Activated gamma-delta T cell (primary cell): ENCODE results near the gene KLHDC3.

Experiments
- DNase-seq: peaks from one replicate; lab custom pipeline; 2025; lab: John Stamatoyannopoulos, UW

The KLHDC3 gene

DNA sequence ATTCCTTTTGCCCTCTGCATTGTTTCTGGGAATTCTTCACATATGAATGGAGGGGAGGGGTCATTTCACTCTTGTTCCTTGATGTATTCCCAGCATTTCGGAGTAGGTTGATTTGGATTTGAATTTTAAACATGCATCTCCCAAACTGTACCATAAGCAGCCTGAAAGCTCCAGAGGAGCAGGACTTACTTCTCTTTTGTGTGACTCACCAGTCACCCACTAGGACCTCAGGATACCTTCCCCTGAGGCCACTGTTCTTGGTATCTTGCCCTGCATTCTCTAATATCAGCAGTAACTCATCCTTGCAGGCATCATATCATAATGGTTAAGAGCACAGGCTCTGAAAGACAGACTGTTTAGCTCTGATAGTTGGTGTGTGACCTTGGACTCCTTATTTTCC, 44.5 kb downstream of the KLHDC3 start:
- no peak for DNase-seq

DNA sequence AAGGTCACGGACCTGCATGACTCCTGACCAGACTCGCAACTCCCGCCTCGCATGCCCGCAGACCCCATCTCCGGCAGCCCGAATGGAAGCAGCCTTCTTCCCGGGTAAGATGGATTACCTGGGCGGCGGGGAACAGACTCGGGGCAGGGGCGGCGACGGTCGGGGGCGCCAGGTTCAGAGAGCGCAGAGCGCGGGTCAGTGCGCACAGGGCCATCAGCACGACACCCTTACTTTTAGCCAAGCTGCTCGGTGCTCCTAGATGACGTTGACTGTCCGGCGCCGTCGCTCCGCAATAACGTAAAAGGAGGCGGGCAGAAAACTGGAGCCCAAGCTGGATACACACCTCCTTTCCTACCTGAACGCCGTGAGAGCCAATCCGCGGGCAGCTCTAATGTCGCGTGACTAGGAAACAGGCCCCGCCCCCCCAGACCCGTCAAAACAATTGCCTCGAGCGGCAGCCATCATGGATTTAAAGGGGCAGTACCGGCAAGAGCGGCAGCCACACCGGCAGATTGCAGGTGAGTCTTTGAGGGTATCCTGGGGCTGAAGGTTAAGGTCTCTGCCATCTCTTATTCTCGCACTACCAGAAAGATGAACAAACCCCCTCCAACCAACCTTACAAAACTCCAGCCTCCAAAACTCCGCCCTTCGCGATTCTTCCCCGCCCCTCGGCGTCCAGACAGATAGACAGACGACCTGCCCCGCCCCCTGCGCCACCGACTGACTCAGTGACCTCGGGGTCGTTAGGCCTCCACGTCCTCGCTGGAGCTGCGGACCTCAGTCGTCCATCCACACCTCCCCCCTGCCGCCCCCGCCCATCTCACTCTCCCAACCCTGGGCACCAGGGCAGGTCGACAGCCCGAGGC, 45.4 kb downstream of the KLHDC3 start, which contains the start of the genes KLC4 and MRPL2:
KLC4 (plus strand) TSS at position 464 of the 866 bp plus-strand sequence. CDS start 1,705 bp downstream, outside the sequence.
MRPL2 (minus strand) TSS at position 267 of the 866 bp plus-strand sequence; CDS start at position 214, 53 bp downstream.
- peak; percentile 85 for DNase-seq

DNA sequence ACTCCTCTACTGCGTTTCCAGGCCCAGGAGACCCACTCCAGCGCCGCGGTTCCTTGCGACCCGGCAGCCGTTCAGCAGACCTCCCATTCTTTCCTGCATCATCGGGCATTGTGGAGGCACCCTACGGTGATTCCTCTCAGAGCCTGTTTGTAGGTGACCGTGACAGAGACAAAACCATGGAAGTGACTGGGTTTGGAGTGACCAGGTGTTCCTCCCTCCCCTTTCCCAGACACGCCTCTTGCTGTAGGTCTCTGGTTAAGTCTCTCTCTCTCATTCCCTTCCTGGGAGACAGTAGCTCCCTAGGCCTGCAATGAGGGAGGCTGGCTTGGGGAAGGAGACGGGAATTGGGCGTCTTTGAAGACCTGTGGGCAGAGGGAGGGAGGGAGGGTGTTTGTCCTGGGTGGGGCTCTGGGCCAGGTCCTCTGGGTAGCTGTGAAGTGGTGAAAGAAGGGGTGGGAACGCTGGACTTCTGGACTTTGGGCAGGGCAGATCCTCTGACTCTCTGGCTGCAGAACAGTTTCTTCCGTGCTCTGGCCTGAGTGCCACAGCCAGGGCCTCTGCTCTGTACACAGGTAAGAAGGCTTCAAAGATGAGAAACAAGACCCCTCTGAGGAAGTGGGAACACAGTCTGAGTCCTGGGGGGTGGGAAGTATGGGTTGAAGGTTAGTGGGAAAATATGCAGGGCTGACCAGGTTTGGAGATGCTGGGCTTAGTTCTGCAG, 46.1 kb downstream of the KLHDC3 start:
- DNase-seq: no peak

DNA sequence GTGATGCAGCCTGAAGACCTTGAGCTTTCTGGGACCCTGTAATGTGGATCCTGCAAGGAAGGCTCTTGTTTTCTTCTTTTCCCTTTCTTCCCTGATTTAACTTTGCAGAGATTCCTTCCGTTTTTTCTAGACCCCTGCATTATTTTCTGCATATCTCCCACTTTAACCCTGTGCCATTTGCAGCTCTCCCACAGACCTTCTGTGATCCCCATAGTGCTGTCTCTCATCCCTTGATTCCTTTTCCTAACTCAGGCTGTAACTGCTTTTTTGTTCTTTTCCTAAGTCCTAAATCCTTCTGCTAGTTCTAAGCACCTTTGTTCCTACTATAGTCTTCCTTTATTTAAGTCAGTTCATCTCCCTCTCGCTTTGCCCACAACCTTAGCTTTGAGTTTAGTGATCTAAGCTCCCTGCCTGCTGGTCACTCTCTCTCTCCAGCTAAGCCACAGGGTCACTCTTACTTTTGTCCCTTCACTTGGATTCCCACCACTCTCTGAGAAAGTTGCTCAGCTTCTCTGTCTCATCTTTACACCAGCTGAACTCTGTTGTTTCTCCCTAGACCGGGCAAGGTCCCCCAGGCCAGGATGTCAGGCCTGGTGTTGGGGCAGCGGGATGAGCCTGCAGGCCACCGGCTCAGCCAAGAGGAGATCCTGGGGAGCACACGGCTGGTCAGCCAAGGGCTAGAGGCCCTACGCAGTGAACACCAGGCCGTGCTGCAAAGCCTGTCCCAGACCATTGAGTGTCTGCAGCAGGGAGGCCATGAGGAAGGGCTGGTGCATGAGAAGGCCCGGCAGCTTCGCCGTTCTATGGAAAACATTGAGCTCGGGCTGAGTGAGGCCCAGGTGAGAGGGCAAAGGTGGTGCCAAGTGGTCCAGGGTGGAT, 46.9 kb downstream of the KLHDC3 start:
- DNase-seq: no peak

DNA sequence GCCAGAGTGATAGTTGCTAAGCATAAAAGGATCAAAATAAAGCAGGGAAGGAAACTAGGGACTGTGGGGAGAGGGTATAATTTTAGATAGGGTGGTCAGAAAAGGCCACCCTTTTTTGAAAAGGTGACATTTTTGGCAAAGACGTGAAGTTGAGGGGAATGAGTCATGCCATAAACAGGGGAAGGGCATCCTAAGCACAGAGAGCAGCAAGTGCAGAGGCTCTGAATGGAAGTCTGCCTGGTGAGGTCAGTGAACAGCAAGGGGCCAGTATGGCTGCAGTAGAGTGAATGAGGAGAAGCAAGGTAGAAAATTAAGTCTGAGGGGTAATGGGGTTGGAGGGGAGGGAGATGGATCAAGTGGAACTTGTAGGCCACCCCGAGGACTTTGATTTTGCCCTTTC, 47.8 kb downstream of the KLHDC3 start:
- DNase-seq: no peak

DNA sequence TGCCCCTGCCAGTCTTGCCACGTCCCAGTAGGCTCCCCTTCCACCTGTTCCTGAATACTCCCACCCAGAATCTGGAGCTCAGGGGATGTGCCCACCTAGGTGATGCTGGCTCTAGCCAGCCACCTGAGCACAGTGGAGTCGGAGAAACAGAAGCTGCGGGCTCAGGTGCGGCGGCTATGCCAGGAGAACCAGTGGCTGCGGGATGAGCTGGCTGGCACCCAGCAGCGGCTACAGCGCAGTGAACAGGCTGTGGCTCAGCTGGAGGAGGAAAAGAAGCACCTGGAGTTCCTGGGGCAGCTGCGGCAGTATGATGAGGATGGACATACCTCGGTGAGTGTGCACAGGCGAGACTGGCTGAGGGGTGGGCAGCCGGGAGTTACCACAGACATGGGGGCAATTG, 48.8 kb downstream of the KLHDC3 start:
- no peak for DNase-seq

DNA sequence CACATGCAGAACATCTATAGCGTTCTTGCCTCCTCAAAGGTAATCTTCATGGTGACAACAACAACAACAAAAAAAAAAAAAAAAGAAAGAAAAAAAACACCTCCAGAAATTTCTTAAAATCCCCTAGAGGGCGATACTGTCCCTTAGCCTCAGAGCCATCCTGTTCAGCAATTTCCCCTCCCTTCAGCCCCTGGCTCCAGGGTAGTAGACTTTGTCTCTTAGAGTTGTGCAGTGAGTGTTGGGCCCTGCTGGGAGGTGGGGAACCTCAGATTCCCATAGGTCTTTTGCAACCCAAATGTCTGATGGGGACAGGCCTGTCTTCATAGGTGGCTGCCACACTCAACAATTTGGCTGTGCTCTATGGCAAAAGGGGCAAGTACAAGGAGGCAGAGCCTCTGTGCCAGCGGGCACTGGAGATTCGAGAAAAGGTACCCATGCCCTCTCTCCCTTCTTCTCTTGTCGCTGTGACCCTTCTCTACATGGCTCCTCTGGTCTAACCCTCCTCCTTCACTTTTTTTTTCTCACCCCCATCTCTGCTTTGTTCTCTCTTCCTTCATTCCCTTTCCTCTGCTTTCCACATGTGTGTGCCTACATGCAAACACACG, 56.1 kb downstream of the KLHDC3 start:
- no peak for DNase-seq
